NCI-H510A (cell line): Measurements from ENCODE around the gene APLP1.
"Not testable (repeated sequence)": the region's sequence is repeated elsewhere in the genome, so short reads cannot be mapped to it uniquely, and the experiment has no call there.

Experiments used
- DNase-seq: peaks from one replicate; lab custom pipeline; 2025; lab: John Stamatoyannopoulos, UW

APLP1 gene

DNA sequence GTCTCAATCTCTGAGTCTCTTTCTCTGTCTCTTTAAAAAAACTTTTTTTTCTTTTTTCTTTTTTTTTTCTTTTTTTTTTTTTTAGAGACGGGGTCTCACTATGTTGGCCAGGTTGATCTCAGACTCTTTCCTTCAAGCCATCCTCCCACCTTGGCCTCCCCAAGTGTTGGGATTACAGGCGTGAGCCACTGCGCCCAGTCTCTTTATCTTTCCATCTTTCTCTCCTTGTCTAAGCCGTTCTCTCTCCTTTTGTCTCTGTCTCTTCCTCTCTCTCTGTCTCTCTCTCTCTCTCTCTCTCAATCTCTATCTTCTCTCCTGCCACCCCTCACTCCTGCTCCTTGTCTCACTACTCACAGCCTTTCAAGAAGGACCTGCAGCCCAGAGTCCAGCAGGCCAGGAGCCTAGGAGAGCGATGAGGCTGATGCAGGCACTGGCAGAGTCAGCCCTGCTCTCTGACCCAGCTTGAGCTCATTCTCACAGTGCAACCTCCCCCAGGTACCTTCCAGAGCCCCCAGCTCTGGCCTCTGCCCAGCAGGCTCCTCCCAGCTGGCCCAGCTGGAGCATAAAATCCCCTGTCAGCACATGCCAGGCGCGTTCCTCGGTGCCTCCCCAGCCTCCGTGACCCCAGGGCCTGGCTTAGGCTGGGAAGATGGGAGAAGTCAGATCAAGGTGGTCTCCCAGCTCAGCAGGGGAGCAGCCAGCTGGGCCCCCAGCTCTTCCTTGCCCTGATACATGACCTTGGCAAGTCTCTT is 16.2 kb upstream of the APLP1 start, which contains the start of gene NPHS1:
NPHS1 (minus strand) TSS at position 476 of the 752 bp plus-strand sequence. CDS start 667 bp downstream, outside the sequence.
- DNase-seq, result no peak

DNA sequence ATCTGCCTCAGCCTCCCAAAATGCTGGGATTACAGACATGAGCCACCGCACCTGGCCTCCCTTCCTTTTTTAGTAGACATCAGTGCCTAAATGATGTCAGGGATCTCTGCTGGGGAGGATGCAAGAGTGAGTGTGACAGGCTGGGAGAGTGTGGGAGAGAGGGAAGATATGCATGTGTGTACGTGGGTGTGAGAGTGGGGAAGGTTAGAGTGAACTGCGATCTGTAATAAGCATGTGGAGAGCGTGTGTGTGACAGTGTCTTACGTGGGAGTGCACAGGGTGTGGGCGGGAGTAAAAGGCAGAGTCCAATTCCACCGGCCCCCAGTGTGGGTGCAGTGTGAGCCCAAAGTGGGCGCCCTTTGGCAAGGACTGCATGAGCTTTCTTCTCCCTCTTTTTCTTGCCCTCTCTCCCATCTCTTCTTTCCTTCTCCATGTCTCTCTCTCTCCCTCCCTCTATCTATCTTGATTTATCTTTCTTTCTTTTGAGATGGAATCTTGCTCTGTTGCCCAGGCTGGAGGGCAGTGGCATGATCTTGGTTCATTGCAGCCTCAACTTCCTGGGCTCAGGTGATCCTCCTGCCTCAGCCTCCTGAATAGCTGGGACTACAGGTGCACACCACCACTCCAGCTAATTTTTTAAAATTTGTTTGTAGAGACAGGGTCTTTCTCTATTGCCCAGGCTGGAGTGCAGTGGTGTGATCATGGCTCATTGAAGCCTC is 15.2 kb upstream of the APLP1 start:
- no peak for DNase-seq

DNA sequence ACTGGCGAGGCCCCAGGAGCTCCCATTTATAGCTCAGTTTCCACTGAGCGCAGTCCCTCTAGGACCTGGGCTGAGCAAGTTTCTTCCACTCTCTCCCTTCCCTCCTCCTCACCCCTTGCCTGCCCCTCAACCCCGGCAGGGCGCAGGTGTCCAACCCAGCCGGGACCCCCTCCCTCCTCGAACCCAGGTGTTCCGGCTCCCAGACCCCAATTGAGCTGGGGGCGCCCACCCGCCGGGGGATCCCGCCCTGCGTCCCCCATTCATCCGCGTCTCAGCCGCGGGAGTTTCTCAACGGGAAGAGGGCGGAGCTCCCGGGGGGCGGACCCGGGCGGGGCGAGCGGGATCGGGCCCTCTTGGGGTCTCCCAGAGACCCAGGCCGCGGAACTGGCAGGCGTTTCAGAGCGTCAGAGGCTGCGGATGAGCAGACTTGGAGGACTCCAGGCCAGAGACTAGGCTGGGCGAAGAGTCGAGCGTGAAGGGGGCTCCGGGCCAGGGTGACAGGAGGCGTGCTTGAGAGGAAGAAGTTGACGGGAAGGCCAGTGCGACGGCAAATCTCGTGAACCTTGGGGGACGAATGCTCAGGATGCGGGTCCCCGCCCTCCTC is 11.7 kb upstream of the APLP1 start, which contains the start of gene KIRREL2:
KIRREL2 (plus strand) TSS at position 366 of the 604 bp plus-strand sequence; CDS start at position 575, 209 bp downstream.
- no peak for DNase-seq

DNA sequence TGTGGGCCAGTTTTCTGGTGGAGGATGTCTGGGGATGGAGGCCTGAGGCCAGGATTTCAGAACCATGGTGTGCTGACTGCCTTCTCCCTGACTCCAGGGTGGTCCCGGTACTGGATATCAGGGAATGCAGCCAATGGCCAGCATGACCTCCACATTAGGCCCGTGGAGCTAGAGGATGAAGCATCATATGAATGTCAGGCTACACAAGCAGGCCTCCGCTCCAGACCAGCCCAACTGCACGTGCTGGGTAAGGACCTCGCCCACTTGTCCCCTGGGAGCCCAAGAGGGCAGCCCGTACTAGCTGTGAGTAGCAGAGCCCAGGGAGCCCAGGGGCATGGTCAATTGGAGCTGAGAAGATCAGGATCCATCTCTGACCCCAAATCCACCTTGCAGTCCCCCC is 10.1 kb upstream of the APLP1 start:
- DNase-seq, result no peak

DNA sequence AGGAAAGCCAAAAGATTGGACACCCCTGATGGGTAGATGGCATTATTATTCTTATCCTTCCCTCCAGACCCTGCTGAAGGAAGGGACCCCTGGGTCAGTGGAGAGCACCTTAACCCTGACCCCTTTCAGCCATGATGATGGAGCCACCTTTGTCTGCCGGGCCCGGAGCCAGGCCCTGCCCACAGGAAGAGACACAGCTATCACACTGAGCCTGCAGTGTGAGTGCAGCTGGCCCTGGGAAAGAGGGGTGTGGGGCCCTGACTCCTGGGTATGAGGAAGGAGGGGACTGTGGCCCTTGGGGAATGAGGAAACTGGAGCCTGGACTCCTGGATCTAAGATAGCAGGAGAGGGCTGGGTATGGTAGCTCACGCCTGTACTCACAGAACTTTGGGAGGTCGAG is 9.0 kb upstream of the APLP1 start:
- DNase-seq, result no peak

DNA sequence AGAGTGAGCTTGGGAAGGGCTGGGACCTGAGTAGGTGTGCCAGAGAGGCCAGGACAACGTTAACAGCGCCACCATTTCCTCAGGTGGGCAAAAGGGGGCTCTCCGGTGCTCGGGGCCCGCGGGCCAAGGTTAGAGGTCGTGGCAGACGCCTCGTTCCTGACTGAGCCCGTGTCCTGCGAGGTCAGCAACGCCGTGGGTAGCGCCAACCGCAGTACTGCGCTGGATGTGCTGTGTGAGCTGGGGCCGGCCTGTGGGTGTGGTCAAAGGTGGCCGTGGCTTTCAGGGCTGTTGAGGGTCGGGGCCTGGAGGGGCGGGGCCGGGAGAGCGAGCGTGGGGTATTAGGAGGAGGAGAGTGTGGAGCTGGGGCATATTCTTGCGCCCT is 7.9 kb upstream of the APLP1 start:
- no peak for DNase-seq

DNA sequence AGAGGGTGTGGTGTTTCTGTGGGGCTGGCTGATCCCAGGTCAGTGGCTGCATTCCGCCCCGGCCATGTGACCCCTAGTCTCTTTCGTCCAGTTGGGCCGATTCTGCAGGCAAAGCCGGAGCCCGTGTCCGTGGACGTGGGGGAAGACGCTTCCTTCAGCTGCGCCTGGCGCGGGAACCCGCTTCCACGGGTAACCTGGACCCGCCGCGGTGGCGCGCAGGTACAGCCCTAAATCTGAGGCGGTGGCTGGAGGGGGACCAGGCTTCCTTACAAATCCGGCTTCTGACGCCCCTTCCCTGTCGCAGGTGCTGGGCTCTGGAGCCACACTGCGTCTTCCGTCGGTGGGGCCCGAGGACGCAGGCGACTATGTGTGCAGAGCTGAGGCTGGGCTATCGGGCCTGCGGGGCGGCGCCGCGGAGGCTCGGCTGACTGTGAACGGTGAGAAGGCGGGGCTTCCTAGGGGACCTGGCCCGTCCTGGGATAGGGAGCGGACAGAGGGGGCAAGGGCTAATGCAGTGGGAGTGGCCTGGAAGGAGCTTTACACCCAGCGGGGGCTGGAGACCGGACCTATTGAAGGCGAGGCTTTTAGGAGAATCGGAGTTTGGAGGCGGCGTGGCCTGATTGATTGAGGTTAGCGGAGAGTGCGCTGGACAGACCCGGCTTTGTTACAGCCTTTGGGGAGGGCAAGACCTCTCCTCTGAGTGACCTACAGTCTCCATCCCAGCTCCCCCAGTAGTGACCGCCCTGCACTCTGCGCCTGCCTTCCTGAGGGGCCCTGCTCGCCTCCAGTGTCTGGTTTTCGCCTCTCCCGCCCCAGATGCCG is 7.3 kb upstream of the APLP1 start:
- no peak for DNase-seq

DNA sequence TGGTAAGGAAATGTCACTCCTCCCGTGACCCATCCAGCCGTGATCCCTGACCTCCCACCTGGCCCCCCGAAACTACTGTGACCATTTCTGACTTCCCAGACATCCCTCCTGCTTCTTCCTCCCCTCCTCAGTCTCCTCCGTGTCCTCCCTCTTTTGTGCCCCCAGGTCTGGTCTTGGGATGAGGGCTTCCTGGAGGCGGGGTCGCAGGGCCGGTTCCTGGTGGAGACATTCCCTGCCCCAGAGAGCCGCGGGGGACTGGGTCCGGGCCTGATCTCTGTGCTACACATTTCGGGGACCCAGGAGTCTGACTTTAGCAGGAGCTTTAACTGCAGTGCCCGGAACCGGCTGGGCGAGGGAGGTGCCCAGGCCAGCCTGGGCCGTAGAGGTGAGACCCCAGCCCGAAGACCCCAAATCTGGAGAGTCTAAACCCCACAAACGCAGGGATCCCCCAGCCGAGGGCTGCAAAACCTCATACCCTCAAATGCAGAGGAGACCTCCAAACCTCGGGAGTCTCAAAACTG is 6.7 kb upstream of the APLP1 start:
- DNase-seq, result no peak

DNA sequence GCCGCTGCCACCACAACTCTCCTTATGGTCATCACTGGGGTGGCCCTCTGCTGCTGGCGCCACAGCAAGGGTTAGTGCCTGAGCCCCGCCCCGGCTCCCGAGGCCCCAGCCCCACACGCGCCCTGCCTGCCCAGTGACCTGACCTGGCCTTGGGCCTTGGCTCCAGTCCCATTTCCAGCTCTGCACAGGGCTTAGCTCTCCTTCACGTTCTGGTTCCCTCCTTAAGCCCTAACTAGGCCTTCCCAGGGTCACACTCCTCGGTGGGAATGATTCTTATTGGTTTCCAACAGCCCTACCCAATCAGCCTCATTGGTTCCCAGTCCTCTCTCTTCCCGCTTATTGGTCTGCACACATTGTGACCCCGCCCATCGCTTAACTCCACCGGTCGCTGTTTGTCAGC is 5.8 kb upstream of the APLP1 start:
- no peak for DNase-seq

DNA sequence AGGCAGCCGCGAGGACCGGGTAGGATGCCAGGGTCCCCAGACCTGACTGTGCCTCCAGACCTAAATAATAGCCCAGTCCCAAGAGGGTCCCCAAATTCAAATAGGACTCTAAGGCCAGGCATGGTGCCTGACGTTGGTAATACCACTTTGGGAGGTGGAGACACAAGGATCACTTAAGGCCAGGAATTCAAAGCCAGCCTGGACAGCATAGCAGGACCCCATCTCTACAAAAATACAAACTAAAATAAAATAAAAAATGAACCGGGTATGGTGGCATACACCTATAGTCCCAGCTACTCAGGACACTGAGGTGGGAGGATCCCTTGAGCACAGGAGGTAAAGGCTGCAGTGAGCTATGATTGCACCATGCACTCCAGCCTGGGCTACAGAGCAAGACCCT is 5.4 kb upstream of the APLP1 start:
- DNase-seq, result no peak

DNA sequence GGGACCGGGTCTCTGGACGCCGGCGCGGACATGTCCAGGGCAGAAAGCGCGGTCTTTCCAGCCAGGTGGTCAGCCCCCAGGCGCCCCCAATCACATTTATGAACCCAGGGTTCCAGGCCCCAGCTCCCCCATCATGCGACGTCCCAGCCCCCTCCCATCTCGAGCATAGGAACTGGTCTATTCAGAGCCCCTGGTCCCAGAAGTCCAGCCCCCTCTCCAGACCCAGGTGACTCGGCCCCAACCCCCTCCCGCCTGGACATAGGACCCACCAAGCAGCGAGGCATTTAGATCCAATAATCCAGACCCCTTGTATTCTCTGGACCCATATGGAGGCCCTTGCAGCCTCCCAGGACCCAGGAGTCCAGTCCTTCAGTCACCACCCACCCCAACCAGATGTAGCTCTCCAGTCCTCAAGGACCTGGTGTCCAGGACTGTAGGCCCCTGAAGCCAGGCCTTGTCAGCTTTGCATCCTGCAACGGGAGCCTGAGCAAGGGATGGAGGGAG is 501 bp downstream of the APLP1 start:
- no peak for DNase-seq

DNA sequence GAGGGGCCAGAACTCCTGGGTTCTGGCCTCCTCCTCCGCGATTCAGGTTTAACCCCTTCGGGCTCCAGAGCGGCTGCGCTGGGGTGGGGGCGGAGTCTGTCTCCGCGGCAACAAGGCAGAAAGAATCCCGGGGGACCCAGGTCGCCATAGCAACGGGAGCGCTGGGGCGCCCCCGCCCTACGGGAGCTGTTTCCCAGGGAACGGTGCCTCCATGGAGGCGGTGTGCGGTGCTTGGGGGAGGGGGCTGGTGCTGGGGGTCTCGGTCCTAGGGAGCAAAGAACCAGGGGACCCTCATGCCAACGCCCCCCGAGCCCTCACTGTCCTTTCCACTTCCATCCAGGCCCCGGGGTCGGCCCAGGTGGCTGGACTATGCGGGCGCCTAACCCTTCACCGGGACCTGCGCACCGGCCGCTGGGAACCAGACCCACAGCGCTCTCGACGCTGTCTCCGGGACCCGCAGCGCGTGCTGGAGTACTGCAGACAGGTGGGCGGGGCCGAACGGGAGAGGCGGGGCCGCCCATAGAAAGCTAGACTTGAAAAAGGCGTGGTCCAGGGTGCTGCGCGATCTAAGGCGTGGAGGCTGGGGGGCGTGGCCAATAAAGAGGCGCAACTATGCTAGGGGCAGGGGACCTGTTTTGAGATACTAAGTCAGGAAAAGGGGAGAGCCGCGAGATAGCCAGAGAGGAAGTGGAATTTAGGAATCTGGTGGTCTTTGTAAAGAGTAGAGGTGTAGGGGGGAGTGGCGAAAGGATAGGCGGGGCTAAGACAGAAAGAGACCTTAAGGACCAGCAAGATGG is 1.2 kb downstream of the APLP1 start:
- DNase-seq, result peak; percentile 82

DNA sequence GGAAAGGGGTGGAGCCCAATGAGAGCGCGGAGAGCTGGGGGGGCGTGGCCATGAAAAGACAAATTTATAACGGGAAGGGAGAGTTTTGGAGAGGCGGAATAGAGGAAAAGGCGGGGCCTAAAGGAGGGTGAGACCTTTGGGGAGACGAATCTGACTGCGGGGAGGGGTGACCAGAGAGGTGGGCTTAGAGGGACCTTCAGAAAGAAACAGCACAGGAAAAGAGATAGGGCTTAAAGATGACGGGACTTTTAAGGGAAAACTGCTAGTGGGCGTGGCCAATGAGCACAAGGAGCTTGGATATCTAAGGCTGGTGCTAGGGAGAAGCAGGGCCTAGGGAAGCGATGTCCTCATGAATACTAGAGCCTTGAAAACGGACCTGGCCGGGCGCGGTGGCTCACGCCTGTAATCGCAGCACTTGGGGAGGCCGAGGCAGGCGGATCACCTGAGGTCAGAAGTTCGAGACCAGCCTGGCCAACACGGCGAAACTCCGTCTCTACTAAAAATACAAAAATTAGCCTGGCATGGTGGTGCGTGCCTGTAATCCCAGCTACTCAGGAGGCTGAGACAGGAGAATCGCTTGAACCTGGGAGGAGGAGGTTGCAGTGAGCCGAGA is 1.9 kb downstream of the APLP1 start:
- not testable (repeated sequence) for DNase-seq

DNA sequence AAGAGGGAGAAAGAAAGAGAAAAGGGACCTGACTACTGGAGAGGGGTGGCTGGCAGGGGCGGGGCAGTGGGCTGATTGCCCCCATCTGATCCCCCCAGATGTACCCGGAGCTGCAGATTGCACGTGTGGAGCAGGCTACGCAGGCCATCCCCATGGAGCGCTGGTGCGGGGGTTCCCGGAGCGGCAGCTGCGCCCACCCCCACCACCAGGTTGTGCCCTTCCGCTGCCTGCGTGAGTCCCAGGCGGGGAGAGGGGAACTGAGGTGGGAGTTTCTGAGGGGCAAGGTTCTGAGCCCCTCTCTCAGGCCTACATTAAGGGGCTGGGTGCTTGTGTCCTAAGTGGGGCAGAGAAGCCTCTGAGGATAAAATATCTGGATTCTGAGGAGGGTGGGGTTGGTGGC is 2.4 kb downstream of the APLP1 start:
- no peak for DNase-seq

DNA sequence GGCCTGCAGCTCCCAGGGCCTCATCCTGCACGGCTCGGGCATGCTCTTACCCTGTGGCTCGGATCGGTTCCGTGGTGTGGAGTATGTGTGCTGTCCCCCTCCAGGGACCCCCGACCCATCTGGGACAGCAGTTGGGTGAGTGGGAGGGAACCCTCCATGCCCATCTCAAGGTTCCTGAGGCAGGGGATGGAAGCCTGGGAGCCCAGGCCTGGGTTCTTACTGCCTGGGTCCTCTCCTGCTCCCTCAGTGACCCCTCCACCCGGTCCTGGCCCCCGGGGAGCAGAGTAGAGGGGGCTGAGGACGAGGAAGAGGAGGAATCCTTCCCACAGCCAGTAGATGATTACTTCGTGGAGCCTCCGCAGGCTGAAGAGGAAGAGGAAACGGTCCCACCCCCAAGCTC is 3.2 kb downstream of the APLP1 start:
- DNase-seq, result no peak

DNA sequence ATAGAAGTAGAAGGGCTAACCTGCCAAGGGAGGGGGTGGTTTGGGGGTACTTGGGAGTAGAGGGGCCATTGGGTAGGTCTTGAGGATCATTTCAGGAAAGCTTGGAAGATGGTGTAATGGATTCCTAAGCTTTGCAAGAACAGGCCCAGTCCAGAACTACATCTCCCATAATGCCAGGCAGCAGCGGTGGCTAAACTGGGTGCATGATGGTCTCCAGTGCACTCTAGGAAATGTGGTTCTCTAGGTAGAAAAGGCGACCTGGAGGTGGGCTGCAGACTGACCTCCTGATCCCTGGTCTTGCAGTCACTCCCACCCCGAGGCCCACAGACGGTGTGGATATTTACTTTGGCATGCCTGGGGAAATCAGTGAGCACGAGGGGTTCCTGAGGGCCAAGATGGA is 3.8 kb downstream of the APLP1 start:
- DNase-seq, result no peak

DNA sequence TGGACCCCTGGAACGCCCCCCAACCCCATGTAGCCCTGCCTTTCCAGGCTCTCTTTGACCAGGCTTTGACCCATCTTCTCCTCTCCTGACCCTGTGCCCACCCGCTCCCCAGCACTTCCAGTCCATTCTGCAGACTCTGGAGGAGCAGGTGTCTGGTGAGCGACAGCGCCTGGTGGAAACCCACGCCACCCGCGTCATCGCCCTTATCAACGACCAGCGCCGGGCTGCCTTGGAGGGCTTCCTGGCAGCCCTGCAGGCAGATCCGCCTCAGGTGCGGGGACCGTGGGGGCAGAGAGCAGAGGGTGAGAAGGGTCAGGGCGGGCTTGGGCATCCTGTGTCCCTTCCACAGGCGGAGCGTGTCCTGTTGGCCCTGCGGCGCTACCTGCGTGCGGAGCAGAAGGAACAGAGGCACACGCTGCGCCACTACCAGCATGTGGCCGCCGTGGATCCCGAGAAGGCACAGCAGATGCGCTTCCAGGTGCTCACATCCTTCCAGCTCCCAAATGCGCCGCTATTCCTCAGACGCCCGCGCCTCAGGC is 6.1 kb downstream of the APLP1 start:
- no peak for DNase-seq

DNA sequence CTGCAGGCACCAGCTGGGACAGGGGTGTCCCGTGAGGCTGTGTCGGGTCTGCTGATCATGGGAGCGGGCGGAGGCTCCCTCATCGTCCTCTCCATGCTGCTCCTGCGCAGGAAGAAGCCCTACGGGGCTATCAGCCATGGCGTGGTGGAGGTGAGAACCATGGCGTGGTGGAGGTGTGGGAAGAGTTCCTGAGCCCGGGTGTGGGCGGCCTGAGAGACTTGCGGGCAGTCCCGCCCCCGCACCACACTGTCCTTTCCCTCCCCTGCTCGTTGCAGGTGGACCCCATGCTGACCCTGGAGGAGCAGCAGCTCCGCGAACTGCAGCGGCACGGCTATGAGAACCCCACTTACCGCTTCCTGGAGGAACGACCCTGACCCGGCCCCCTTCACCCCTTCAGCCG is 10.7 kb downstream of the APLP1 start:
- no peak for DNase-seq

DNA sequence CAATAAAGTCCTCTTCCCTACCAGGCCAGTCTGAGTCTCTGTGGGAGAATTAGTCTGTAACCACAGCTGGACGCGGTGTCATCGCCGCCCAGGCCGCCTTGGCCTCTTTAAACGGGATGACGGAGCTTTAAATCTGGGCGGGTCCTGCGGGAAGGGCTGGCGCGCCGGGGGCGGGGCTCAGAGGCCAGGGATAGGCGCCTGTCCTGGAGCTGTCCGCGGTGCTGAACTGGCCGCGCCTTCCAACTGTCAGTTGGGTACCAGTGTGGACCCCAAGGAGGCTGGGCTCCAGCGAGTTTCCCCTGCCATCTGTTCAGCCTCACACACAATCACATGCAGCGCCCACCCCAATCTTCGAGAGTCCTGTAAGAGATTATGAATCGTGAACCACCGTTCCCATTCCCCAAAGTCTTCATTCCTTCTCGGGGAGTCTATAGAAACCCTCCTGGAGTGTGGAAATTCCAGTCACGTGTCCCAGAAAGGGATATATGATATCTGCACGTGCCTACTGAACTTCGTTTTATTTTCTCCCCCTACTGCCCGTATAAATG is 11.5 kb downstream of the APLP1 start:
- peak; percentile 52 for DNase-seq
